Neural cell (in vitro differentiated cells): Measurements from ENCODE around the gene MAML3. TPM values are rescaled to one million over a fixed set of nuclear protein-coding genes. Genes with fewer than 3 reads are reported as not detected.

ENCODE experiments used
- H2AFZ ChIP-seq: fragments of 200-600, 300-800 bp; sonication (generic), shearing (Covaris generic); 2 replicates; pipeline ENCODE4 v1.6.0; 2014; ENCODE audit warnings: low read depth, mild to moderate bottlenecking, antibody characterized with exemption, low read length, moderate library complexity
- H3F3A ChIP-seq: fragments of 200-600 bp; shearing (Covaris generic); 2 replicates; pipeline ENCODE4 v1.6.1; 2016; ENCODE audit warnings: mild to moderate bottlenecking, moderate library complexity, mixed read lengths, antibody characterized with exemption, low read length; ENCODE audit not compliant: insufficient read depth, poor library complexity, severe bottlenecking
- H3K27ac ChIP-seq: fragments of 200-600, 300-800 bp; sonication (generic), shearing (Covaris generic); 2 replicates; pipeline ENCODE4 v1.5.1; 2014; ENCODE audit warnings: mild to moderate bottlenecking, low read length, moderate library complexity
- H3K27me3 ChIP-seq: fragments of 300-800, 200-600 bp; sonication (generic), shearing (Covaris generic); 2 replicates; pipeline ENCODE4 v1.6.0; 2014; ENCODE audit warnings: mild to moderate bottlenecking, low read depth, low read length, moderate library complexity; ENCODE audit not compliant: insufficient read depth
- H3K36me3 ChIP-seq: fragments of 300-800, 200-600 bp; sonication (generic), shearing (Covaris generic); 2 replicates; pipeline ENCODE4 v1.5.1; 2014; ENCODE audit warnings: mild to moderate bottlenecking, antibody characterized with exemption, low read length, moderate library complexity; ENCODE audit not compliant: insufficient read depth
- H3K4me2 ChIP-seq: fragments of 300-800, 200-600 bp; sonication (generic), shearing (Covaris generic); 2 replicates; pipeline ENCODE4 v1.6.0; 2014; ENCODE audit warnings: mild to moderate bottlenecking, low read length
- H3K4me3 ChIP-seq: fragments of 300-800, 200-600 bp; sonication (generic), shearing (Covaris generic); 2 replicates; pipeline ENCODE4 v1.5.1; 2014; ENCODE audit warnings: mild to moderate bottlenecking, low read length, moderate library complexity
- H3K79me2 ChIP-seq: fragments of 200-600 bp; shearing (Covaris generic); replicated peaks from 2 replicates; pipeline ENCODE4 v1.6.0; 2014; ENCODE audit warnings: mild to moderate bottlenecking, low read length, moderate library complexity; ENCODE audit not compliant: insufficient read depth
- H3K9ac ChIP-seq: fragments of 300-800, 200-600 bp; sonication (generic), shearing (Covaris generic); 2 replicates; pipeline ENCODE4 v1.6.1; 2016; ENCODE audit warnings: mild to moderate bottlenecking, low read length, mixed read lengths
- H3K9me2 ChIP-seq: fragments of 200-600 bp; shearing (Covaris generic); 2 replicates; pipeline ENCODE4 v1.6.1; 2016; ENCODE audit warnings: mild to moderate bottlenecking, low read length, mixed read lengths; ENCODE audit not compliant: insufficient read depth
- H3K9me3 ChIP-seq: fragments of 200-600, 300-800 bp; sonication (generic), shearing (Covaris generic); 2 replicates; pipeline ENCODE4 v1.6.1; 2016; ENCODE audit warnings: mild to moderate bottlenecking, mixed run types, low read length, moderate library complexity, mixed read lengths
- H4K20me1 ChIP-seq: fragments of 200-600 bp; shearing (Covaris generic); 2 replicates; pipeline ENCODE4 v1.6.1; 2016; ENCODE audit warnings: mild to moderate bottlenecking, mixed run types; ENCODE audit not compliant: insufficient read depth
- EP300 ChIP-seq: fragments of 450-650 bp; conservative IDR thresholded peaks from 2 replicates; pipeline ENCODE4 v1.6.1; 2014; ENCODE audit warnings: antibody characterized with exemption, mild to moderate bottlenecking, moderate library complexity; ENCODE audit not compliant: poor library complexity, severe bottlenecking
- EZH2 ChIP-seq: fragments of 200-600, 300-800 bp; shearing (Covaris generic), sonication (generic); IDR thresholded peaks from 2 replicates; pipeline ENCODE4 v1.6.1; 2014; ENCODE audit warnings: antibody characterized with exemption, low read length, borderline replicate concordance, mild to moderate bottlenecking; ENCODE audit not compliant: insufficient read depth, poor library complexity, severe bottlenecking
- MXI1 ChIP-seq: fragments of 450-650 bp; conservative IDR thresholded peaks from 2 replicates; pipeline ENCODE4 v1.6.1; 2014; ENCODE audit warnings: antibody characterized with exemption, mild to moderate bottlenecking; ENCODE audit not compliant: poor library complexity, severe bottlenecking
- RAD21 ChIP-seq: fragments of 450-650 bp; conservative IDR thresholded peaks from 2 replicates; pipeline ENCODE4 v1.6.1; 2014; ENCODE audit warnings: antibody characterized with exemption, mild to moderate bottlenecking, moderate library complexity
- SMC3 ChIP-seq: fragments of 450-650 bp; conservative IDR thresholded peaks from 2 replicates; pipeline ENCODE4 v1.6.1; 2014; ENCODE audit warnings: antibody characterized with exemption, mild to moderate bottlenecking, moderate library complexity; ENCODE audit not compliant: poor library complexity
- TAF1 ChIP-seq: IDR thresholded peaks from 2 replicates; pipeline ENCODE4 v1.6.1; 2012; ENCODE audit warnings: low read depth
- polyA plus RNA-seq: library from polyadenylated mRNA; depleted of rRNA; stranded (reverse); fragments of >200 nt; gene quantifications from 2 replicates; pipeline ENCODE4 v1.2.3, GENCODE V29; 2014
- TF ChIP-seq, protein P1 (sequence below): fragments of 450-650 bp; IDR thresholded peaks from 2 replicates; pipeline ENCODE4 v1.5.1; 2014; ENCODE audit warnings: antibody characterized with exemption, mild to moderate bottlenecking, moderate library complexity; ENCODE audit not compliant: poor library complexity, severe bottlenecking
- TF ChIP-seq, protein P2 (sequence below): IDR thresholded peaks from 2 replicates; pipeline ENCODE4 v1.6.1; 2012; ENCODE audit warnings: borderline replicate concordance

MAML3 gene
- polyA plus RNA-seq, 1 donor from 2014 or later = 10.2 TPM

DNA sequence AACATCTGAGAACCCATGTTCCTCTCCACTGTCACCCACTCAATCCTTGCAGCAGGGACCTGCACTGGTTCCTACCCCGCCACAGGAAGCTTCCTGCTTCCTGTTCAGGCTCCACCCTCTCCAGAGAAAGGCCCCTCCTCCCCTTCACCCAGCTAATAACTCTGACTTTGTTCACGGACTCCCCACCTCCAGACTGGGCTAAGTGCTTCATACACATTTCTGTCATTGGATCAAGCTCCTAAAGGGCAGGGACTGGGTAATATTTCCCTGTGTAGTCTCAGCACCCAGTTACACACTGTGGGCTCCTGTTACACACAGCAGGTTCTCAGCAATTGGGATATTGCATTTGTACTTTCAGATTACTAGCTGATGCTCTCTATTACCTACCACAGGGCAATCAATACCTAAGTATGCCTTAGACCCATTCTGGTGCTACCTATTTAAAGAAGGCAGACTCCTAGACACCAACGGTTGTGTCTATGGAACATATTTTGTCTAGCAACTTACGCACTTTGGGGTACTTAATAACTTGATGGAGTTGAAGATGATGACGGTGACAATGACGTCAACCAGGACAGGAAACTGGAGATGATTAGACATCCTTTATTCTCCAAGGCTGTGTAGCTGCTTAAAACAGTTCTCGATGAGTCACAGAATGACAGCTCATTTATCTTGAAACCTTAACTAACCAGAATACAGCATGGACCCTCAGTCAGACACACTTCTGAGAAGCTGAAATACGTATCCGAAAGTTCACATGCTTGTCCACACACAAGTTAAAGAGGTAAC is 58.1 kb downstream of the MAML3 start:
- H2AFZ ChIP-seq = no peak overlapping the region
- no peak overlapping the region for H3K27ac ChIP-seq
- H4K20me1 ChIP-seq = no peaks in the 10 kb centered on the region
- TF ChIP-seq MXI1 (no peak), TAF1 (no peak)
- TF ChIP-seq, protein P1, sequence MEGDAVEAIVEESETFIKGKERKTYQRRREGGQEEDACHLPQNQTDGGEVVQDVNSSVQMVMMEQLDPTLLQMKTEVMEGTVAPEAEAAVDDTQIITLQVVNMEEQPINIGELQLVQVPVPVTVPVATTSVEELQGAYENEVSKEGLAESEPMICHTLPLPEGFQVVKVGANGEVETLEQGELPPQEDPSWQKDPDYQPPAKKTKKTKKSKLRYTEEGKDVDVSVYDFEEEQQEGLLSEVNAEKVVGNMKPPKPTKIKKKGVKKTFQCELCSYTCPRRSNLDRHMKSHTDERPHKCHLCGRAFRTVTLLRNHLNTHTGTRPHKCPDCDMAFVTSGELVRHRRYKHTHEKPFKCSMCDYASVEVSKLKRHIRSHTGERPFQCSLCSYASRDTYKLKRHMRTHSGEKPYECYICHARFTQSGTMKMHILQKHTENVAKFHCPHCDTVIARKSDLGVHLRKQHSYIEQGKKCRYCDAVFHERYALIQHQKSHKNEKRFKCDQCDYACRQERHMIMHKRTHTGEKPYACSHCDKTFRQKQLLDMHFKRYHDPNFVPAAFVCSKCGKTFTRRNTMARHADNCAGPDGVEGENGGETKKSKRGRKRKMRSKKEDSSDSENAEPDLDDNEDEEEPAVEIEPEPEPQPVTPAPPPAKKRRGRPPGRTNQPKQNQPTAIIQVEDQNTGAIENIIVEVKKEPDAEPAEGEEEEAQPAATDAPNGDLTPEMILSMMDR = no peak
- no peaks in the 10 kb centered on the region for H3K9me2 ChIP-seq
- no peak overlapping the region for H3K4me3 ChIP-seq
- peaks cover 20% of the 10 kb centered on the region for H3K79me2 ChIP-seq
- H3K4me2 ChIP-seq = peak overlapping the region; percentile 24
- no peak overlapping the region for H3K9ac ChIP-seq
- no peaks in the 10 kb centered on the region for H3F3A ChIP-seq
- H3K9me3 ChIP-seq = no peaks in the 10 kb centered on the region
- no peaks in the 10 kb centered on the region for H3K36me3 ChIP-seq
- H3K27me3 ChIP-seq = no peaks in the 10 kb centered on the region

DNA sequence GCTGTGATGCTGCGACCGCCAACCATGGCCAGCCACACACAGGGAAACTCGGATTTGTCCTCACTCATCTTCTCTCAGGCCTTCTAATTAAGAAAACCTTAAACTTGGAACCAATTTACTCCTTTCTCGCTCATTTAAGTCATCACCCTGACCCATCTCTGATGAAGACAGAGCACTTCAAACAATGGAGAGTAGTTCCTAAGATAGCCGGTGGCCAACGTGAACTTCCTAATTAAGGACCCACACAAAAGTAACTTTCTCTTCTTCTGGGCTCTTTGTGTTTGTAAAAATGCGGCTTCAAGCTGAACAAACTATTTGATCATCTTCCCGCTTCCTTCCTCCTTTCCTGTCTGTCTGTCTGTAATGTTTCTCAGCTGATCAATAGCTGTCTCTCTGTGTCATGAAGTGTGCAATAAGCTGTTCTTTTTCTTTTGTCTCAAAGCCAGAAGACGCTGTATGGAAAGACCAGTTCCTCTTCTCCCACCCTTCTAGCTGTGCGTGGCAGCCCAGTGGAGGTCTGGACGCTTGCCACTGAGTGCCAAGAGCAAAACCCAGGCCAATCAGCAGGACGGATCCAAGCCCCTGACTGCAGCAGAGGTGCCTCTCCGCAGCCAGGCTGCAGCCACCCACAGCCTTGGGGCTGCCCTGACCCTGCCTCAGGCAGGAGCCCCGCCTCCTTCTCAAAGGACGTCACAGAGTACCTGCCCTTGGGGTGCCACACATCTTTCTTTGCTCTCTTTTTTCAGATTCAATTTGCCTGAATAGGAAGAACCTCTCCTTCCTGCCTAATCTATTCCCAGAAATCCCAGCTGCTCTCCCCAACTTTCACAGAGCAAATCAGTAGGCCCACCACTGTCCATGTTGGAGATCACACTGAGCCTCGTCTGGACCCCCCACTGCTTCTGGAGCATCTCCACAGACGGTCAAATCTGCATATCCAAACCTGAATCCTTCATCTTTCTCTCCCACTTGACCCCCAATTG is 59.3 kb downstream of the MAML3 start:
- Histone ChIP-seq H3F3A (no peaks in the 10 kb centered on the region), H3K79me2 (peaks cover 27% of the 10 kb centered on the region), H3K9ac (peak overlapping the region; percentile 18), H3K9me3 (no peaks in the 10 kb centered on the region), H2AFZ (no peak overlapping the region), H3K4me3 (peak overlapping the region; percentile 28), H4K20me1 (no peaks in the 10 kb centered on the region), H3K27me3 (no peaks in the 10 kb centered on the region), H3K27ac (peak overlapping the region; percentile 35), H3K9me2 (no peaks in the 10 kb centered on the region), H3K4me2 (no peak overlapping the region), H3K36me3 (no peaks in the 10 kb centered on the region)
- no peak for TF ChIP-seq SMC3
- no peak for TF ChIP-seq EP300
- no peak for TF ChIP-seq EZH2
- TF ChIP-seq, protein P2, sequence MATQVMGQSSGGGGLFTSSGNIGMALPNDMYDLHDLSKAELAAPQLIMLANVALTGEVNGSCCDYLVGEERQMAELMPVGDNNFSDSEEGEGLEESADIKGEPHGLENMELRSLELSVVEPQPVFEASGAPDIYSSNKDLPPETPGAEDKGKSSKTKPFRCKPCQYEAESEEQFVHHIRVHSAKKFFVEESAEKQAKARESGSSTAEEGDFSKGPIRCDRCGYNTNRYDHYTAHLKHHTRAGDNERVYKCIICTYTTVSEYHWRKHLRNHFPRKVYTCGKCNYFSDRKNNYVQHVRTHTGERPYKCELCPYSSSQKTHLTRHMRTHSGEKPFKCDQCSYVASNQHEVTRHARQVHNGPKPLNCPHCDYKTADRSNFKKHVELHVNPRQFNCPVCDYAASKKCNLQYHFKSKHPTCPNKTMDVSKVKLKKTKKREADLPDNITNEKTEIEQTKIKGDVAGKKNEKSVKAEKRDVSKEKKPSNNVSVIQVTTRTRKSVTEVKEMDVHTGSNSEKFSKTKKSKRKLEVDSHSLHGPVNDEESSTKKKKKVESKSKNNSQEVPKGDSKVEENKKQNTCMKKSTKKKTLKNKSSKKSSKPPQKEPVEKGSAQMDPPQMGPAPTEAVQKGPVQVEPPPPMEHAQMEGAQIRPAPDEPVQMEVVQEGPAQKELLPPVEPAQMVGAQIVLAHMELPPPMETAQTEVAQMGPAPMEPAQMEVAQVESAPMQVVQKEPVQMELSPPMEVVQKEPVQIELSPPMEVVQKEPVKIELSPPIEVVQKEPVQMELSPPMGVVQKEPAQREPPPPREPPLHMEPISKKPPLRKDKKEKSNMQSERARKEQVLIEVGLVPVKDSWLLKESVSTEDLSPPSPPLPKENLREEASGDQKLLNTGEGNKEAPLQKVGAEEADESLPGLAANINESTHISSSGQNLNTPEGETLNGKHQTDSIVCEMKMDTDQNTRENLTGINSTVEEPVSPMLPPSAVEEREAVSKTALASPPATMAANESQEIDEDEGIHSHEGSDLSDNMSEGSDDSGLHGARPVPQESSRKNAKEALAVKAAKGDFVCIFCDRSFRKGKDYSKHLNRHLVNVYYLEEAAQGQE = no peak
- TF ChIP-seq RAD21 = no peak
- TF ChIP-seq MXI1 = no peak
- TF ChIP-seq, protein P1 = no peak
- TF ChIP-seq TAF1 = no peak
